ENCODE results near the gene TGFA.

DNA sequence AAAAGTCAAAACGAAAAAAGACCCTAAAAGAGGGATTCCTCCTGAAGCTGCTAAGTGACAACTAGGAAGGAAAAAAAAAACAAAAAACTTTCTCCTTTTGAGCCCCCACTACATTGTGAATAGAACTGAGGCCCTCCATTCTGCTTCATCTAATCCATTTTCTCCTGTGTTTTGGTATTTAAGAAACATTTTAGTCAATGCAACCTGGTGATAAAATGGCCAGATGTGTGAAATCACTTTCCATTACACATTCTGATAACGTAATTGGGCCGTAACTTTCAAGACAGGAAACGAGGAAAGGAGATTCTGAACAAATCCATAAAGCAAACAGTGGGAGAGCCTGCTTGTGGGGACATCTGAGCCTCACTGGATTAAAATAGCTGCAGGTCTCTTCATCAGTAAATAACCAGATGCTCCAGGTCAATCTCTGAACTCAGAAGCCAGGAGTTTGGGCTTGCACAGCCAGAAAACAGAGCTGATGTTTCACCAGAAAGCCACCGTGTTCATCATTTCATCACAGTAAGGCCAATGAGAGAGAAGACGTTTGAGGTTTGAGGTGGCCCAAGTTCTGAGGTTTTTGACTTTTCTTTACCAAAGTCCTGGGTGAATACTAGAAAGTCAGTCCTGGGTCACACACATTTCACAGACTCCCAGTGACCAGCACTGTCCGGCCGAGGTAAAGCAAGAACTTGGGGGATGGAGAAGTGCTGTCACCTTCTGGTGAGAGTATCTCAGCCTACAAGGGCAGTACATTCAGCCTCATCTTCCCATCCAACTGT, 47.8 kb downstream of the TGFA start:
- TF ChIP-seq, protein P1, sequence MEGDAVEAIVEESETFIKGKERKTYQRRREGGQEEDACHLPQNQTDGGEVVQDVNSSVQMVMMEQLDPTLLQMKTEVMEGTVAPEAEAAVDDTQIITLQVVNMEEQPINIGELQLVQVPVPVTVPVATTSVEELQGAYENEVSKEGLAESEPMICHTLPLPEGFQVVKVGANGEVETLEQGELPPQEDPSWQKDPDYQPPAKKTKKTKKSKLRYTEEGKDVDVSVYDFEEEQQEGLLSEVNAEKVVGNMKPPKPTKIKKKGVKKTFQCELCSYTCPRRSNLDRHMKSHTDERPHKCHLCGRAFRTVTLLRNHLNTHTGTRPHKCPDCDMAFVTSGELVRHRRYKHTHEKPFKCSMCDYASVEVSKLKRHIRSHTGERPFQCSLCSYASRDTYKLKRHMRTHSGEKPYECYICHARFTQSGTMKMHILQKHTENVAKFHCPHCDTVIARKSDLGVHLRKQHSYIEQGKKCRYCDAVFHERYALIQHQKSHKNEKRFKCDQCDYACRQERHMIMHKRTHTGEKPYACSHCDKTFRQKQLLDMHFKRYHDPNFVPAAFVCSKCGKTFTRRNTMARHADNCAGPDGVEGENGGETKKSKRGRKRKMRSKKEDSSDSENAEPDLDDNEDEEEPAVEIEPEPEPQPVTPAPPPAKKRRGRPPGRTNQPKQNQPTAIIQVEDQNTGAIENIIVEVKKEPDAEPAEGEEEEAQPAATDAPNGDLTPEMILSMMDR (IDR thresholded peaks at IDR 0.05): no peak
- TF ChIP-seq POLR2AphosphoS5 (IDR thresholded peaks at IDR 0.05): no peak
- no peak for TF ChIP-seq POLR2A (IDR thresholded peaks at IDR 0.05; ENCODE audit: low read depth)

All from esophagus muscularis mucosa (tissue), 3 donors.